Measurements from ENCODE around the gene FRMD8.
"Not testable (repeated sequence)": the region's sequence is repeated elsewhere in the genome, so short reads cannot be mapped to it uniquely, and the experiment has no call there.

Gene FRMD8

GRCh38 chr11:65393513-65394079 is 7.2 kb downstream of the FRMD8 start:
- DNase-seq (ENCODE audit: low read depth), result no peak

GRCh38 chr11:65394125-65394536 is 7.7 kb downstream of the FRMD8 start:
- DNase-seq (ENCODE audit: low read depth), result no peak

GRCh38 chr11:65395961-65396530 is 9.6 kb downstream of the FRMD8 start:
- no peak for DNase-seq (ENCODE audit: low read depth)

- DNase-seq (ENCODE audit: low read depth), result no peak
Measured at GRCh38 chr11:65396769-65397745, 10.6 kb downstream of the FRMD8 start.

GRCh38 chr11:65398362-65398910 is 12.0 kb downstream of the FRMD8 start:
- DNase-seq (ENCODE audit: low read depth), result no peak

- DNase-seq (ENCODE audit: low read depth), result no peak
Measured at GRCh38 chr11:65399249-65399648, 12.8 kb downstream of the FRMD8 start.

GRCh38 chr11:65399845-65400244 is 13.4 kb downstream of the FRMD8 start:
- no peak for DNase-seq (ENCODE audit: low read depth)

- no peak for DNase-seq (ENCODE audit: low read depth)
Measured at GRCh38 chr11:65400307-65401072, 14.1 kb downstream of the FRMD8 start.

- DNase-seq (ENCODE audit: low read depth), result no peak
Measured at GRCh38 chr11:65401073-65401802, 14.8 kb downstream of the FRMD8 start.

GRCh38 chr11:65401803-65402248 is 15.4 kb downstream of the FRMD8 start:
- no peak for DNase-seq (ENCODE audit: low read depth)

- DNase-seq (ENCODE audit: low read depth), result no peak
Measured at GRCh38 chr11:65402790-65403189, 16.4 kb downstream of the FRMD8 start.

- no peak for DNase-seq (ENCODE audit: low read depth)
Measured at GRCh38 chr11:65403607-65404121, 17.2 kb downstream of the FRMD8 start.

GRCh38 chr11:65404210-65404609 is 17.8 kb downstream of the FRMD8 start:
- no peak for DNase-seq (ENCODE audit: low read depth)

GRCh38 chr11:65404638-65405339 is 18.4 kb downstream of the FRMD8 start:
- DNase-seq (ENCODE audit: low read depth), result no peak

- DNase-seq (ENCODE audit: low read depth), result no peak
Measured at GRCh38 chr11:65410936-65411680, 24.7 kb downstream of the FRMD8 start.

- DNase-seq (ENCODE audit: low read depth), result no peak
Measured at GRCh38 chr11:65411681-65412070, 25.2 kb downstream of the FRMD8 start.

- DNase-seq (ENCODE audit: low read depth), result no peak
Measured at GRCh38 chr11:65412271-65413076, 26.0 kb downstream of the FRMD8 start.

GRCh38 chr11:65413077-65413664 is 26.7 kb downstream of the FRMD8 start:
- not testable (repeated sequence) for DNase-seq (ENCODE audit: low read depth)

Data from activated T-cell treated with anti-CD3 and anti-CD28 coated beads for 1 hour (primary cell).